GM23248 (cell line): Measurements from ENCODE around the gene ADAD2. TPM values are rescaled to one million over a fixed set of nuclear protein-coding genes. Genes with fewer than 3 reads are reported as not detected.
A peak's percentile ranks its signal among the peaks of the same experiment; 100 is the strongest.

ENCODE experiments used
- DNase-seq: peaks from one replicate; pipeline ENCODE4 v3.0.0-alpha.2; 2015
- H2AFZ ChIP-seq: fragments of 200-600 bp; sonication (generic); 2 replicates; pipeline ENCODE4 v1.6.1; 2016; ENCODE audit warnings: antibody characterized with exemption
- H3F3A ChIP-seq: fragments of 200-600 bp; sonication (generic); 2 replicates; pipeline ENCODE4 v1.6.1; 2016; ENCODE audit warnings: mild to moderate bottlenecking, antibody characterized with exemption, mixed run types; ENCODE audit not compliant: insufficient read depth
- H3K27ac ChIP-seq: fragments of 200-600 bp; sonication (generic); 2 replicates; pipeline ENCODE4 v1.5.1; 2016; ENCODE audit warnings: mild to moderate bottlenecking
- H3K27me3 ChIP-seq: fragments of 200-600 bp; sonication (generic); replicated peaks from 2 replicates; pipeline ENCODE4 v1.6.1; 2016; ENCODE audit warnings: mild to moderate bottlenecking; ENCODE audit not compliant: insufficient read depth
- H3K36me3 ChIP-seq: fragments of 200-600 bp; sonication (generic); 2 replicates; pipeline ENCODE4 v1.6.1; 2016; ENCODE audit warnings: low read depth, mild to moderate bottlenecking
- H3K4me1 ChIP-seq: fragments of 200-600 bp; sonication (generic); 2 replicates; pipeline ENCODE4 v1.6.1; 2016; ENCODE audit warnings: mild to moderate bottlenecking; ENCODE audit not compliant: insufficient read depth
- H3K4me2 ChIP-seq: fragments of 200-600 bp; sonication (generic); one replicate; pipeline ENCODE4 v1.6.1; 2016; ENCODE audit warnings: mild to moderate bottlenecking; ENCODE audit not compliant: unreplicated experiment
- H3K4me3 ChIP-seq: fragments of 200-600 bp; sonication (generic); 2 replicates; pipeline ENCODE4 v1.5.1; 2016; ENCODE audit warnings: mild to moderate bottlenecking
- H3K79me2 ChIP-seq: fragments of 200-600 bp; sonication (generic); 2 replicates; pipeline ENCODE4 v1.6.1; 2016; ENCODE audit warnings: mild to moderate bottlenecking; ENCODE audit not compliant: insufficient read depth
- H3K9ac ChIP-seq: fragments of 200-600 bp; sonication (generic); 2 replicates; pipeline ENCODE4 v1.6.1; 2016; ENCODE audit warnings: mild to moderate bottlenecking
- H3K9me2 ChIP-seq: fragments of 200-600 bp; sonication (generic); 2 replicates; pipeline ENCODE4 v1.6.1; 2016; ENCODE audit warnings: mixed run types, mild to moderate bottlenecking, moderate library complexity; ENCODE audit not compliant: insufficient read depth
- H3K9me3 ChIP-seq: fragments of 200-600 bp; sonication (generic); one replicate; pipeline ENCODE4 v1.6.1; 2017; ENCODE audit warnings: low read depth
- H4K20me1 ChIP-seq: fragments of 200-600 bp; sonication (generic); 2 replicates; pipeline ENCODE4 v1.6.0; 2016; ENCODE audit not compliant: insufficient read depth
- EZH2 ChIP-seq: fragments of 200-600 bp; sonication (generic); IDR thresholded peaks from 2 replicates; pipeline ENCODE4 v1.6.1; 2018; ENCODE audit warnings: antibody characterized with exemption, mild to moderate bottlenecking; ENCODE audit not compliant: insufficient read depth, poor library complexity, severe bottlenecking
- EZH2phosphoT487 ChIP-seq: fragments of 200-600 bp; sonication (generic); IDR thresholded peaks from 2 replicates; pipeline ENCODE4 v1.6.1; 2018; ENCODE audit warnings: antibody characterized with exemption, moderate library complexity, mild to moderate bottlenecking, low read depth; ENCODE audit not compliant: insufficient read depth
- WGBS, 2 experiments: methylation state at CpG; one replicate each; pipeline ENCODE4 v1.1.6; 2015 to 2017; ENCODE audit warnings: low lambda C conversion rate in 2 of 2, low coverage in 1 of 2; ENCODE audit errors: missing lambda C conversion rate in 2 of 2; 5-methylcytosine and 5-hydroxymethylcytosine counted together
- in situ Hi-C: fragments of 300-500 bp; cut with MboI; formaldehyde crosslinking; loops from 2 replicates; pipeline ENCODE4 v1.15.0; 2020
- polyA plus RNA-seq: library from polyadenylated mRNA; unstranded; fragments of >200 nt; fragmentation: Nextera tagmentation; extraction: Ambion mirVana; gene quantifications from 2 replicates; pipeline ENCODE4 v1.2.1, GENCODE V29; 2016
- total RNA-seq: library from RNA; depleted of rRNA; stranded (reverse); fragments of >200 nt; shearing (Covaris generic); gene quantifications from 2 replicates; pipeline ENCODE4 v1.2.3, GENCODE V29; 2014

ADAD2 gene
- total and polyA plus RNA-seq, 2 experiments from 2014 or later: not detected

GRCh38 chr16:84225571-84225970 lies 34.6 kb downstream of the ADAD2 start:
- TF ChIP-seq EZH2 (no peak), EZH2phosphoT487 (no peak)
- Histone ChIP-seq H3K27me3 (no peaks in the 10 kb centered on the region), H3F3A (no peaks in the 10 kb centered on the region), H3K9me2 (no peaks in the 10 kb centered on the region), H4K20me1 (no peaks in the 10 kb centered on the region), H3K4me2 (no peak overlapping the region), H3K27ac (no peak overlapping the region), H2AFZ (no peak overlapping the region), H3K9ac (no peak overlapping the region), H3K79me2 (no peaks in the 10 kb centered on the region), H3K9me3 (no peaks in the 10 kb centered on the region), H3K4me1 (peaks cover 22% of the 10 kb centered on the region), H3K4me3 (no peak overlapping the region), H3K36me3 (no peaks in the 10 kb centered on the region)
- in situ Hi-C loops: no loop called here
- no peak for DNase-seq
- WGBS, 2 experiments: 93 to 94% methylated on average over 7 of the region's 7 CpGs

DNA sequence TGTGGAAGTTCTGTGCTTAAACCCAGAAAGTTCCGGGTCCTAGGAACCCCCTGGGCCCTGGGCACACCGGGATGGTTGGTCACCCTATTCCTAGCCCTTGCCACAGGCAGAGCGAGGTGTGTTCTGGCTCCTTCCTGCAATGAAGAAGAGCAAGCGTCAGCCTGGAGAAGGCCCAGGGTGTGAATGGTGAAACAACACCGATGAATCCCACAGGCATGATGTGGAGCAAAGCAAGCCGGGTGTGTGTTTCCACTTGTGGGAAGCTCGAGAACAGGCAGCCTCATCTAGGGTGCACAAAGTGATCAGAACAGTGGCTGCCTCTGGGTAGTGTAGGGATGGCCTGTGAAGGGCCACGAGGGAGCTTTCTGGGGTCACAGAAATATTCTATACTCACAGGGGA lies 35.1 kb downstream of the ADAD2 start:
- Histone ChIP-seq H3K9ac (no peak overlapping the region), H3K9me2 (no peaks in the 10 kb centered on the region), H3F3A (no peaks in the 10 kb centered on the region), H3K9me3 (no peaks in the 10 kb centered on the region), H3K79me2 (no peaks in the 10 kb centered on the region), H3K27me3 (no peaks in the 10 kb centered on the region), H3K4me1 (peaks cover 22% of the 10 kb centered on the region), H3K36me3 (no peaks in the 10 kb centered on the region), H4K20me1 (no peaks in the 10 kb centered on the region), H3K4me2 (no peak overlapping the region), H3K27ac (no peak overlapping the region), H3K4me3 (no peak overlapping the region), H2AFZ (no peak overlapping the region)
- WGBS, 2 experiments: 53 to 63% methylated on average over 8 of the region's 8 CpGs
- peak; percentile 26 for DNase-seq
- no peak for TF ChIP-seq EZH2
- in situ Hi-C loops: no loop called here

GRCh38 chr16:84227548-84227947 lies 36.6 kb downstream of the ADAD2 start:
- H3K27ac ChIP-seq: no peak overlapping the region
- no peaks in the 10 kb centered on the region for H3K9me2 ChIP-seq
- no peaks in the 10 kb centered on the region for H3K27me3 ChIP-seq
- TF ChIP-seq EZH2 (no peak), EZH2phosphoT487 (no peak)
- no peak for DNase-seq
- no peak overlapping the region for H3K4me3 ChIP-seq
- 85% methylated on average over 6 of the region's 6 CpGs for WGBS, 2 experiments
- H2AFZ ChIP-seq: no peak overlapping the region
- peak overlapping the region; percentile 59 for H3K4me2 ChIP-seq
- H3K9me3 ChIP-seq: no peaks in the 10 kb centered on the region
- no peak overlapping the region for H3K9ac ChIP-seq
- in situ Hi-C loops: no loop called here
- H3K79me2 ChIP-seq: no peaks in the 10 kb centered on the region
- H4K20me1 ChIP-seq: no peaks in the 10 kb centered on the region
- H3K36me3 ChIP-seq: no peaks in the 10 kb centered on the region
- H3K4me1 ChIP-seq: peaks cover 22% of the 10 kb centered on the region
- H3F3A ChIP-seq: no peaks in the 10 kb centered on the region

DNA sequence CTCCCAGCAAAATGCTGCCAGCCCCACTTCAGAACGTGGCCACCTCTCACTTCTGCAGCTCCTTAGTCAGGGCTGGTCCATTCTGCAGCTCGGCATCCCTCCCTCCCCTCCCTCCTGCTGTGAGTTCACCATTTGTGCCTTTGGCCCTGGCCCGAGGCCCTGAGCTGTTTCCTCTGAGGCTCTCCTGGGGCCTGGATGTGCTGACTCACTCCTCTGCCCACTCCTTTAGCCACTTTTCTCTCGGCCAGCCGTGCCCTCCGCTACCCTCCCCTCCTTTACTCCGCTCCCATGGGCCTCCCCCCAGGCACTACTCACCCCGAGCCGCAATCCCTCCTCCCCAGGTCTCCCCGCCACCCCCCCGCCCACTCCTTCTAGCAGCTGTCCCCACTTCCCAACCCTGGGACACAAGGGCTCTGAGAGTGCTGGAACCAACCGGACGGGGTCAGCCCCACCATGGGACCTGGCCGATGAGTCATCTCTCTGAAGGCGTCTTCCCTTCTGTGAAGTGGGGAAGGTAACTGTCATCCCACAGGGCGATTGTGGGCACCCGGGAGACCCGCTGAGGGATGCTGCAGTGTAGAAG lies 37.4 kb downstream of the ADAD2 start:
- Histone ChIP-seq H3K27me3 (no peaks in the 10 kb centered on the region), H3K9ac (peak overlapping the region; percentile 48), H3F3A (no peaks in the 10 kb centered on the region), H3K27ac (peak overlapping the region; percentile 45), H3K79me2 (no peaks in the 10 kb centered on the region), H2AFZ (peak overlapping the region; percentile 56), H3K9me3 (no peaks in the 10 kb centered on the region), H4K20me1 (no peaks in the 10 kb centered on the region), H3K4me3 (peak overlapping the region; percentile 28; the same call in 1 of the 2 replicates), H3K4me1 (peaks cover 22% of the 10 kb centered on the region), H3K9me2 (no peaks in the 10 kb centered on the region), H3K36me3 (no peaks in the 10 kb centered on the region), H3K4me2 (peak overlapping the region; percentile 59)
- 6 to 7% methylated on average over 12 to 18 of the region's 18 CpGs for WGBS, 2 experiments
- no peak for TF ChIP-seq EZH2phosphoT487
- TF ChIP-seq EZH2: no peak
- in situ Hi-C loops: no loop called here
- peak; percentile 98 for DNase-seq

GRCh38 chr16:84229471-84229870 lies 38.5 kb downstream of the ADAD2 start:
- Histone ChIP-seq H4K20me1 (no peaks in the 10 kb centered on the region), H3K36me3 (no peaks in the 10 kb centered on the region), H3K4me3 (no peak overlapping the region), H2AFZ (no peak overlapping the region), H3K27me3 (no peaks in the 10 kb centered on the region), H3K79me2 (no peaks in the 10 kb centered on the region), H3K9me2 (no peaks in the 10 kb centered on the region), H3F3A (no peaks in the 10 kb centered on the region), H3K9me3 (no peaks in the 10 kb centered on the region), H3K4me1 (peaks cover 22% of the 10 kb centered on the region), H3K4me2 (no peak overlapping the region), H3K27ac (no peak overlapping the region), H3K9ac (no peak overlapping the region)
- in situ Hi-C loops: no loop called here
- 89 to 90% methylated on average over 10 to 11 of the region's 11 CpGs for WGBS, 2 experiments
- DNase-seq: no peak
- TF ChIP-seq EZH2phosphoT487 (no peak), EZH2 (no peak)
